ENCODE results near the gene ZNF239.

The ZNF239 gene

DNA sequence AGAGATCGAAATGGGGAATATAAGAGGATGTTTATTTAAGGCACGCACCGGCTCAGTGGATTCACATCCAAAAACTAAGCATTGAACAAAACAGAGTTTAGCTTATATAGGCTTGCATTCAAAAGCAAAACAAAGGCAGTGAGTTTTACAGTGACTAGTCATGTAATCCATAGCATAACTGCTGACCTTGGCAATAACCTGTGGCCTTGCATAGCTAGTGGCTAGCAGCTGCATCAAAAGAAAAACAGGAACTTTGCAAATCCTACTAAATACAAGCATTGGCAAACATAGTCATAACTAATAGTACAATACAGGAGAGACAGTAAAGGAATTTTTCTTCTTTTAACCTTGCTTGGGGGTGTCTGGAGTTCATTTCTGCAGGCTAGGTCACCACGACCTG is 22.1 kb upstream of the ZNF239 start:
- no peaks in the 10 kb centered on the region for H3K79me1 ChIP-seq (ENCODE audit: low read depth, low read length)
- H3K18ac ChIP-seq (ENCODE audit: low read length) = no peak overlapping the region
- H4K8ac ChIP-seq (ENCODE audit: low read depth, low read length) = no peak overlapping the region
- H2BK15ac ChIP-seq (ENCODE audit: low read length) = no peak overlapping the region
- H3K9ac ChIP-seq (ENCODE audit: low read depth, low read length, poor library complexity) = no peak overlapping the region
- peaks cover 0 to 14% (median 0%) of the 10 kb centered on the region in 3 experiments for H3K27me3 ChIP-seq (ENCODE audit: control insufficient read depth in 3 of 3, insufficient read depth in 3 of 3, low read depth in 1 of 3, low read length in 3 of 3)
- no CpG with 5 or more reads among the region's 4 CpGs for WGBS, 2 donors (ENCODE audit: extremely low coverage in 2 of 2, insufficient read length in 2 of 2, insufficient replicate concordance in 1 of 2)
- H3K4me1 ChIP-seq (ENCODE audit: control insufficient read depth in 2 of 2, insufficient read depth in 1 of 2, low read depth in 1 of 2, low read length in 2 of 2) = no peaks in the 10 kb centered on the region
- H2AK5ac ChIP-seq (ENCODE audit: low read depth, low read length) = no peak overlapping the region
- no peak overlapping the region for H2BK12ac ChIP-seq (ENCODE audit: low read length)
- H3K23ac ChIP-seq (ENCODE audit: low read depth, low read length, poor library complexity) = no peak overlapping the region
- H3K27ac ChIP-seq (replicated peaks; ENCODE audit: low read length) = no peak overlapping the region
- no peak overlapping the region for H2BK120ac ChIP-seq (ENCODE audit: low read depth, low read length)
- H3K4me2 ChIP-seq (ENCODE audit: insufficient read depth, low read length, poor library complexity, severe bottlenecking) = no peak overlapping the region
- no peak overlapping the region for H4K91ac ChIP-seq (ENCODE audit: low read depth, low read length, poor library complexity)
- no peak overlapping the region for H3K14ac ChIP-seq (ENCODE audit: low read length)
- no peak overlapping the region for H2BK5ac ChIP-seq (ENCODE audit: low read length)
- H3K4me3 ChIP-seq (ENCODE audit: low read length in 2 of 2) = no peak overlapping the region
- no peak for DNase-seq (ENCODE audit: low spot score)
- no peaks in the 10 kb centered on the region for H3K36me3 ChIP-seq (replicated peaks in 1 of 2; ENCODE audit: control insufficient read depth in 2 of 2, insufficient read depth in 2 of 2, low read length in 2 of 2)
- H3K4ac ChIP-seq (ENCODE audit: low read length) = no peak overlapping the region
- peaks cover 6 to 8% of the 10 kb centered on the region in 2 donors for H3K9me3 ChIP-seq (replicated peaks in 1 of 2; ENCODE audit: control insufficient read depth in 2 of 2, insufficient read depth in 1 of 2, low read depth in 1 of 2, low read length in 2 of 2)
- no peak overlapping the region for H2AFZ ChIP-seq (ENCODE audit: low read length)

DNA sequence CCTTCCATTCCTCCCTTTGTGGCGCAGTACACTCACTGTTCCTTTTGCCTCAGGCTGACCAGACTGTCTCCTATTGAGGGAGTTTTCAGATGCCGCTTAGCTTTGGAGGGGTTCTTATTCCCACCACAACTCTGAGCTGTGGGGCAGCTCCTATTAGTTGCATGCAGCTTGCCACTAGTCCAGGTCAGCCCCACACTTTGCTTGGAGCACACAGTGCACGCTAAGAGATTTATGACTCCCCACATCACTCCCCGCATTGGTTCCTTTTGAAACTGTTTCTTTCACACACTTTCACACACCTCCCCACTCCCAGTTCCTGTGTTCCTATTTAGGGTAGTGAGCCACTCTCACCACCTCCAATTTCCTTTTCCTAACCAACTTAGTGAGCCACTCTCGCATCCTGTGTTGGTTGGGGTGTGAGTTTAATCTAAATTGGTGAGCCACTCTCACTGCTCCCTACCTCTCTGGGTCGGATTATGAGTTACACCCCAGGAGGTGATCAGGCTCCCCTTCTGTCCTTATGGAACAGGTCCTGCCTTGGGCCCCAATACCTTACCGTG is 21.4 kb upstream of the ZNF239 start:
- peaks cover 0 to 14% (median 0%) of the 10 kb centered on the region in 3 experiments for H3K27me3 ChIP-seq (ENCODE audit: control insufficient read depth in 3 of 3, insufficient read depth in 3 of 3, low read depth in 1 of 3, low read length in 3 of 3)
- no peak overlapping the region for H3K4me2 ChIP-seq (ENCODE audit: insufficient read depth, low read length, poor library complexity, severe bottlenecking)
- H2BK15ac ChIP-seq (ENCODE audit: low read length) = no peak overlapping the region
- H3K9ac ChIP-seq (ENCODE audit: low read depth, low read length, poor library complexity) = no peak overlapping the region
- H3K4ac ChIP-seq (ENCODE audit: low read length) = no peak overlapping the region
- H2BK120ac ChIP-seq (ENCODE audit: low read depth, low read length) = no peak overlapping the region
- H2BK5ac ChIP-seq (ENCODE audit: low read length) = no peak overlapping the region
- no peak overlapping the region for H3K18ac ChIP-seq (ENCODE audit: low read length)
- no peak for DNase-seq (ENCODE audit: low spot score)
- H2AFZ ChIP-seq (ENCODE audit: low read length) = peak overlapping the region; percentile 72
- no peak overlapping the region for H2AK5ac ChIP-seq (ENCODE audit: low read depth, low read length)
- H4K8ac ChIP-seq (ENCODE audit: low read depth, low read length) = no peak overlapping the region
- no peak overlapping the region for H4K91ac ChIP-seq (ENCODE audit: low read depth, low read length, poor library complexity)
- no peak overlapping the region for H3K14ac ChIP-seq (ENCODE audit: low read length)
- peaks cover 8 to 9% of the 10 kb centered on the region in 2 donors for H3K9me3 ChIP-seq (replicated peaks in 1 of 2; ENCODE audit: control insufficient read depth in 2 of 2, insufficient read depth in 1 of 2, low read depth in 1 of 2, low read length in 2 of 2)
- no peaks in the 10 kb centered on the region for H3K36me3 ChIP-seq (replicated peaks in 1 of 2; ENCODE audit: control insufficient read depth in 2 of 2, insufficient read depth in 2 of 2, low read length in 2 of 2)
- H2BK12ac ChIP-seq (ENCODE audit: low read length) = no peak overlapping the region
- no peaks in the 10 kb centered on the region for H3K4me1 ChIP-seq (ENCODE audit: control insufficient read depth in 2 of 2, insufficient read depth in 1 of 2, low read depth in 1 of 2, low read length in 2 of 2)
- no peak overlapping the region for H3K23ac ChIP-seq (ENCODE audit: low read depth, low read length, poor library complexity)
- H3K27ac ChIP-seq (replicated peaks; ENCODE audit: low read length) = no peak overlapping the region
- no peak overlapping the region for H3K4me3 ChIP-seq (ENCODE audit: low read length in 2 of 2)
- no peaks in the 10 kb centered on the region for H3K79me1 ChIP-seq (ENCODE audit: low read depth, low read length)
- no CpG with 5 or more reads among the region's 7 CpGs for WGBS, 2 donors (ENCODE audit: extremely low coverage in 2 of 2, insufficient read length in 2 of 2, insufficient replicate concordance in 1 of 2)

DNA sequence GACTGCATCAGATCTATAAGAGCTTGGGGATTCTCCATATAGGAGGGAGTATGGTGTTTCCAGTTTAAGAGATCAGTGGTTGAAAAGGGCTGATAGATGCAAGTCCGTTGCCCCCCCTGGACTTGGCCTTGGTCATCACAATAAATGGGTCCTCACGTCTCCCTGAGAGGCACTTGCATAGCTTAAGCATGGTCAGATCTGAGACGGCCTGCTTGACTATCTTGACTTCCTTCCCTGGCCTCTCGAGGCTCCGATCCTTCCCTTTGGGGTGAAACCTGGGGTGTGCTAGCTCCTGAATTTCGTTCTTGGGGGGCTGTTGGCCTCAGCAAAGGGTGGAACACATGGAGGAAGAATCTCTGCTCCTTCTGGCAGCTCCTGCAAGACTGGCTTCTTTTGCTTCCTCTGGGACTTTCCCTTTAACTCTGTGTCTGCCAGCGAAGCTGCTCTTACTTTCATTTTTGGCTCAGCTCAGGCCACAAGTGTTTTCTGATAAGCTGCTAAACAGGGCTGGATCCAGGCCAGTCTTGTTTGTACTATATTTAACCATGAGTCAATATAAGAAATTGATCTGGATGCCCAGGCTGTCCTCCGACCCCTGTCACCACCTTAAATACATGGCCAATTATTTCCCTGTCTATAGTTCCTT is 20.7 kb upstream of the ZNF239 start:
- H3K18ac ChIP-seq (ENCODE audit: low read length) = no peak overlapping the region
- H3K14ac ChIP-seq (ENCODE audit: low read length) = no peak overlapping the region
- no peak overlapping the region for H4K91ac ChIP-seq (ENCODE audit: low read depth, low read length, poor library complexity)
- no peak overlapping the region for H2BK120ac ChIP-seq (ENCODE audit: low read depth, low read length)
- H3K4ac ChIP-seq (ENCODE audit: low read length) = no peak overlapping the region
- H3K4me1 ChIP-seq (ENCODE audit: control insufficient read depth in 2 of 2, insufficient read depth in 1 of 2, low read depth in 1 of 2, low read length in 2 of 2) = no peaks in the 10 kb centered on the region
- H3K4me3 ChIP-seq (ENCODE audit: low read length in 2 of 2) = no peak overlapping the region
- no peak overlapping the region for H3K23ac ChIP-seq (ENCODE audit: low read depth, low read length, poor library complexity)
- H2AK5ac ChIP-seq (ENCODE audit: low read depth, low read length) = no peak overlapping the region
- no peak overlapping the region for H4K8ac ChIP-seq (ENCODE audit: low read depth, low read length)
- no CpG with 5 or more reads among the region's 8 CpGs for WGBS, 2 donors (ENCODE audit: extremely low coverage in 2 of 2, insufficient read length in 2 of 2, insufficient replicate concordance in 1 of 2)
- no peaks in the 10 kb centered on the region for H3K79me1 ChIP-seq (ENCODE audit: low read depth, low read length)
- no peak overlapping the region for H3K4me2 ChIP-seq (ENCODE audit: insufficient read depth, low read length, poor library complexity, severe bottlenecking)
- no peak overlapping the region for H2BK5ac ChIP-seq (ENCODE audit: low read length)
- H2AFZ ChIP-seq (ENCODE audit: low read length) = peak overlapping the region; percentile 72
- H2BK15ac ChIP-seq (ENCODE audit: low read length) = no peak overlapping the region
- no peaks in the 10 kb centered on the region for H3K36me3 ChIP-seq (replicated peaks in 1 of 2; ENCODE audit: control insufficient read depth in 2 of 2, insufficient read depth in 2 of 2, low read length in 2 of 2)
- peaks cover 0 to 14% (median 0%) of the 10 kb centered on the region in 3 experiments for H3K27me3 ChIP-seq (ENCODE audit: control insufficient read depth in 3 of 3, insufficient read depth in 3 of 3, low read depth in 1 of 3, low read length in 3 of 3)
- H2BK12ac ChIP-seq (ENCODE audit: low read length) = no peak overlapping the region
- H3K9ac ChIP-seq (ENCODE audit: low read depth, low read length, poor library complexity) = no peak overlapping the region
- no peak for DNase-seq (ENCODE audit: low spot score)
- peaks cover 8 to 9% of the 10 kb centered on the region in 2 donors for H3K9me3 ChIP-seq (replicated peaks in 1 of 2; ENCODE audit: control insufficient read depth in 2 of 2, insufficient read depth in 1 of 2, low read depth in 1 of 2, low read length in 2 of 2)
- H3K27ac ChIP-seq (replicated peaks; ENCODE audit: low read length) = no peak overlapping the region

DNA sequence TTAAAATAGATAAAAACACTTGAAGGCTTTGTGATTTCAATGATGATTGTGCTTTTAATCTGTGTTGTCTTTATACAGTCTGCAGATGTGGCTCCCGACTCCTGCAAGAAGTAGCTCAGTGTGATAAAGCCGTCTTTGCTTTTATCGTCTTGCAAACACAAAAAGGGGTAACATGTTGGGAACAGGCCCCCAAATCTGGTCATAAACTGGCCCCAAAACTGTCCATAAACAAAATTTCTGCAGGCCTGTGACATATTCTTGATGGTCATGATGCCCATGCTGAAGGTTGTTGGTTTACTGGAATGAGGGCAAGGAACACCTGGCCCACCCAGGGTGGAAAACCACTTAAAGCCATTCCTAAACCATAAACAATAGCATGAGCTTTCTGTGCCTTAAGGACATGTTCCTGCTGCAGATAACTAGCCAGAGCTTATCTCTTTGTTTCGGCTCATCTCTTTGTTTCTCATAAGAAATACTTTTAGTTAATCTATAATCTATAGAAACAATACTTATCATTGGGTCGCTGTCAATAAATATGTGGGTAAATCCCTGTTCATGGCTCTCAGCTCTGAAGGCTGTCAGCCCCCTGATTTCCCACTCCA is 17.0 kb upstream of the ZNF239 start:
- Histone ChIP-seq H2AFZ (ENCODE audit: low read length) (no peak overlapping the region), H4K8ac (ENCODE audit: low read depth, low read length) (no peak overlapping the region), H2BK15ac (ENCODE audit: low read length) (no peak overlapping the region), H3K23ac (ENCODE audit: low read depth, low read length, poor library complexity) (no peak overlapping the region), H3K9me3 (replicated peaks in 1 of 2; ENCODE audit: control insufficient read depth in 2 of 2, insufficient read depth in 1 of 2, low read depth in 1 of 2, low read length in 2 of 2) (peaks cover 5 to 9% of the 10 kb centered on the region in 2 donors), H2BK12ac (ENCODE audit: low read length) (no peak overlapping the region), H2AK5ac (ENCODE audit: low read depth, low read length) (no peak overlapping the region), H3K14ac (ENCODE audit: low read length) (no peak overlapping the region), H3K27me3 (ENCODE audit: control insufficient read depth in 3 of 3, insufficient read depth in 3 of 3, low read depth in 1 of 3, low read length in 3 of 3) (peaks cover 0 to 14% (median 0%) of the 10 kb centered on the region in 3 experiments), H3K9ac (ENCODE audit: low read depth, low read length, poor library complexity) (no peak overlapping the region), H3K4me3 (ENCODE audit: low read length in 2 of 2) (no peak overlapping the region), H3K4ac (ENCODE audit: low read length) (no peak overlapping the region), H3K27ac (replicated peaks; ENCODE audit: low read length) (no peak overlapping the region), H2BK120ac (ENCODE audit: low read depth, low read length) (no peak overlapping the region), H3K36me3 (replicated peaks in 1 of 2; ENCODE audit: control insufficient read depth in 2 of 2, insufficient read depth in 2 of 2, low read length in 2 of 2) (no peaks in the 10 kb centered on the region), H2BK5ac (ENCODE audit: low read length) (no peak overlapping the region), H3K4me2 (ENCODE audit: insufficient read depth, low read length, poor library complexity, severe bottlenecking) (no peak overlapping the region), H3K18ac (ENCODE audit: low read length) (no peak overlapping the region), H3K79me1 (ENCODE audit: low read depth, low read length) (no peaks in the 10 kb centered on the region), H3K4me1 (ENCODE audit: control insufficient read depth in 2 of 2, insufficient read depth in 1 of 2, low read depth in 1 of 2, low read length in 2 of 2) (no peaks in the 10 kb centered on the region), H4K91ac (ENCODE audit: low read depth, low read length, poor library complexity) (no peak overlapping the region)
- no peak for DNase-seq (ENCODE audit: low spot score)
- no CpG with 5 or more reads among the region's 5 CpGs for WGBS, 2 donors (ENCODE audit: extremely low coverage in 2 of 2, insufficient read length in 2 of 2, insufficient replicate concordance in 1 of 2)
